SK-N-SH (cell line): Measurements from ENCODE around the gene DIS3L2.

Experiments used
- CTCF ChIP-seq: fragments of 200-600 bp; sonication (generic); IDR thresholded peaks from 2 replicates; pipeline ENCODE4 v1.6.1; 2017; ENCODE audit warnings: antibody characterized with exemption, mild to moderate bottlenecking, moderate library complexity
- GABPA ChIP-seq: IDR thresholded peaks from 2 replicates; pipeline ENCODE4 v1.4.0; 2012; ENCODE audit warnings: low read depth, mild to moderate bottlenecking
- NFIC ChIP-seq: IDR thresholded peaks from 2 replicates; pipeline ENCODE4 v1.4.0; 2012; ENCODE audit warnings: borderline replicate concordance

- TF ChIP-seq NFIC (no peak), GABPA (no peak), CTCF (no peak)
Observed at GRCh38 chr2:232075859-232076258, 114.3 kb downstream of the DIS3L2 start.
